ENCODE results near the gene KIF2C.
"Not testable (repeated sequence)": the region's sequence is repeated elsewhere in the genome, so short reads cannot be mapped to it uniquely, and the experiment has no call there.

The KIF2C gene

DNA sequence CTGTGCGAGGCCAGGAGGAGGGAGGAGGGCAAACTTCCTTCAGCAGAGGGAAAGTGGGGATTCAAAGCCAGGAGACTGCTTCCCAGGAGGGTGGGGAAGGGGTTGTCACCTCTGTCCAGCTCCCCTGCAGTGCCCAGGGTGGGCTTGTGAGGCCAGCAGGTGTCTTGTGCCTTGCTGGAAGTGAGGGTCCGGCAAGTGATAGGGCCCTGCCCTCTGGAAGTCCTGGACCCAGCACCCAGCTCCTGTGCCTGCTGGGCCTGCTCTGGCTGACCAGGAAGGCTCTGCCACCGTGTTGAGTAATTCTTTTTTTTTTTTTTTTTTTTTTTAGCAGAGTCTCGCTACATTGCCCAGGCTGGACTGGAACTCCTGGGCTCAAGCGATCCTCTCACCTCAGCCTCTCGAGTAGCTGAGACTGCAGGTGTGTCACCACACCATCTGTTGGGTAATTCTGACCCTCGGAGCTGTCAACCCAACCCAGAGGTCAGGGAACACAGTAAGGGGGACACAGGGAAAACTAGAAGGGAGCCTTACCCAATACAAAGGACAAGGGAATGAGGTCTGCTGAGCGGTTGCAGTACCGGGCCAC lies 47.3 kb downstream of the KIF2C start:
- no peak overlapping the region for H3K4me3 ChIP-seq (ENCODE audit: low read length)
- DNase-seq (ENCODE audit: low read depth, low spot score): no peak

DNA sequence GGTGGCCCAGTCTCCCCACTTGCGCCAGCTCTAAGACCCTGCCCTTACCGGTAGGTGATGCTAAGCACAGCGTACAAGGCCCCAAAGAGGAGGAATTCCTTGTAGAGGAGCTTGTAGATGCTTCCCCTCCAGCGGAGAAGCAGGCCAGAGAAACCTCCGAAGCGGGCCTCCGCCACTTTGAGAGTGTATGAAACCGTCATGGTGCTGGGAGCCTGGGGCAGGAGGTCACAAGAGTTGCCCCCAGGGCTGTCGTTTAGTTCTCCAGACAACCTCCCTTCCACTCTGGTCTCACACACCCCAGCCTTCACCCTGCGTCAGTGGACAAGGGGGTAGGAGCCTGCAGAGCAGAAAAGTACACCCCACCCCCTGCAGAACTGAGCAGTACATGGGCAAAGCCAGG lies 47.9 kb downstream of the KIF2C start:
- DNase-seq (ENCODE audit: low read depth, low spot score): no peak
- no peak overlapping the region for H3K4me3 ChIP-seq (ENCODE audit: low read length)

DNA sequence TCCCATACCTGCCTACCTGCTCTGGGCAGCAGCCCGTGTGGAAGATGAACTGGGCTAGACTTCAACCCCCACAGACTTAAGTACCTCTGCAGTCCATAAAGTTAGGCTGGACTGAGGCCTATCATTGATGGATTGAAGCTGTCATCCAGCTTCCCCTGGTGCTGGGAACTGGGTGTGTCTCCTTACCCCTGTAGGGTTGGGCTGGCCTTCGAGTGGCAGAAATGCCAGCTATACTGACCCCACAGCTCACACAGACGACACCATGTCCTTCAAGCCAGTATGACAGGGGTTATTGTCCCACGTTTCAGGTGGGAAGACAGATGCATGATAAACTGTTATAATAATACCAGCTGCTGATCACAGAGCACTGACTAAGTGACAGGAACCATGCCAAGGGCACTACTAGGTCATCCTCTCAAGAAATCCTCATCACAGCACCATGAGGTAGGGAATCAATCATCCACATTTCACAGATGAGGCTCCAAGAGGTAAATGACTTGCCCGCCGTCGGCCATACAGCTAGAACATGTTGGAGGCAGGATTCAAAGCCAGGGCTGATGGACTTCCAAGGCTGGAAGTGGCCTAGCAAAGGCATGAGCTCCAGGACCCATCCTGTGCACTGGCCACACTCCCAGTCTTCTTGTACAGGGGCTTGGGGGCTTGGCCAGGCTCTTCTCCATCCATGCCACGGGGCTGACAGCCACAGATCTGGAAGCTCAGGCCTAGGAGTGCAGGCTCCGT lies 48.7 kb downstream of the KIF2C start, which contains the start of gene BEST4:
Gene BEST4 (minus strand): TSS at position 51 of the 741 bp plus-strand sequence. CDS start 465 bp downstream, outside the sequence.
- DNase-seq (ENCODE audit: low read depth, low spot score): no peak
- no peak within 1 kb of the TSS for H3K4me3 ChIP-seq (ENCODE audit: low read length)

- no peak for DNase-seq (ENCODE audit: low read depth, low spot score)
- H3K4me3 ChIP-seq (ENCODE audit: low read length): no peak overlapping the region
Measured at GRCh38 chr1:44790968-44791801, 51.5 kb downstream of the KIF2C start.

DNA sequence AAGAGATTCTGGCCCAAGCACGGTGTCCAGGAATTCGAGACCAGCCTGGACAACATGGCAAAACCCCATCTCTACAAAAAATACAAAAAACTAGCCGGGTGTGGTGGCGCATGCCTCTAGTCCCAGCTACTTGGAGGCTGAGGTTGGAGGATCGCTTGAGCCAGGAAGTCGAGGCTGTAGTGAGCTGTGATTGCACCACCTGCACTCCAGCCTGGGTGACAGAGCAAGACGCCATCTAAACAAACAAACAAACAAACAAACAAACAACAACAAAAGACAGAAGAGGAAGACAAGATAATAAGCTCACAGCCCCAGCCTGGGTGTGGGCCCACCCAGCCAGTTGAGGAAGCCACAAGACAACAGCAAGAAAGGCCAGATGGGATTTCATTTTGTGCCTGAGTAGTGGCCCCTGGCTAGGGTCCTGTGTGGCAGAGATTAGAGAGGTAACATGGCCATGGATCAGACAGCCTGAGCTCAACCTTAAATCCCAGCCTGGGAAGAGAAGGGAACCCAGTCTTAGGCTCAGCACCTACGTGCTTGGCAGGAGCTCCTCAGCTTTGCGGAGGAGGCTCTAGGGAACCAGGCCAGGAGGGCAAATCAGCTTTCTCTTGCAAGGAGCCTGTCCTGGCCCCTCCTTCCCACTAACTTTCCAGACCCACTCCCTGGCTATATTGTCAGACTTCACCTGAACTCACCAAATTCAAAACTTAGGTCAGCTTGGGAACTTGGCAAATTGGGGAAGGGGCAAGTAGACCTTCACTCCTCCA lies 53.3 kb downstream of the KIF2C start:
- no peak for DNase-seq (ENCODE audit: low read depth, low spot score)
- no peak overlapping the region for H3K4me3 ChIP-seq (ENCODE audit: low read length)

DNA sequence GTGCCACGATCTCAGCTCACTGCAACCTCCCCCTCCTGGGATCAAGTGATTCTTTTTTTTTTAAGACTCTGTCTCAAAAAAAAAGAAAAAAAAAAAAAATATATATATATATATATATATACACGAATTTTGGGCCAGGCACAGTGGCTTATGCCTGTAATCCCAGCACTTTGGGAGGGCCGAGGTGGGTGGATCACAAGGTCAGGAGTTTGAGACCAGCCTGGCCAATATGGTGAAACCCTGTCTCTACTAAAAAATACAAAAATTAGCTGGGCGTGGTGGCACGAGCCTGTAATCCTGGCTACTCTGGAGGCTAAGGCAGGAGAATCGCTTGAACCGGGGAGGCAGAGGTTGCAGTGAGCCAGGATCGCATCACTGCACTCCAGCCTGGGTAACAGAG lies 58.2 kb downstream of the KIF2C start:
- DNase-seq (ENCODE audit: low read depth, low spot score); H3K4me3 ChIP-seq (ENCODE audit: low read length): not testable (repeated sequence)

- no peak overlapping the region for H3K4me3 ChIP-seq (ENCODE audit: low read length)
- no peak for DNase-seq (ENCODE audit: low read depth, low spot score)
Measured at GRCh38 chr1:44798481-44799365, 59.1 kb downstream of the KIF2C start.

DNA sequence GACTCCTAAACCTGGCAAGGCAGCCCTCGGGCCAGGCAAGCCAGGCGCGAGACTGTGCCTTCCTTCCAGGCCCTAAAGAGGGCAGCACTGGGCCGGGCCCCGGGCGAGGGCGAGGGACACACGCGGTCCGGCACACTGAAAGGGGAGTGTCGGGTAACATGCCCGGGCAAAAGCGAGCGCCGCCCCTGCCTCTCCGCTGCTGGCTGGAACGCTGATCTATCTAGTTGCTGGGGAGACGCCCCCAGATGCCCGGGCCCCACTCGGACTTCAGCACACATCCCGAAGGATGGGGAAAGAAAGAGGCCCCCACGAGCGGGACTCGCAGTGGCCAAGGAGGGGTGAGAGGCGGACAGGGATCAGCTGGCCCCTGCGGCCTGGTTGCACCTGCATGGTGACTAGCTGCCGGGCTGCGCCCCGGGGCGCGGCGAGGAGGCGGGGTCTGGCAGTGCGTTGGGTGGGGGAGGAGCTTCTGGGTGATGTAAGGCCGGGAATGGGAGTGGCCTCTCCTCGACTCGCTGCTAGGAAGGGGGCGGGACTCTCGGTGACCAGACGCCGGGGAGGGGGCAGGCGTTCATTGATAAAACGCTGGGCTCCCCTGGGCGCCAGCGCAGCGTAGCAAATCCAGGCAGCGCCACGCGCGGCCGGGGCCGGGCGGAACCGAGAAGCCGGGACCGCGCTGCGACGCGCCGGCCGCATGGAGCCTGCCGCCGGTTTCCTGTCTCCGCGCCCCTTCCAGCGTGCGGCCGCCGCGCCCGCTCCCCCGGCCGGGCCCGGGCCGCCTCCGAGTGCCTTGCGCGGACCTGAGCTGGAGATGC lies 60.3 kb downstream of the KIF2C start, which contains the start of gene PLK3:
Gene PLK3 (plus strand): TSS at position 608 of the 815 bp plus-strand sequence. CDS start 87 bp downstream, at position 695.
- peak within 1 kb of the TSS; percentile 65 for H3K4me3 ChIP-seq (ENCODE audit: low read length)
- DNase-seq (ENCODE audit: low read depth, low spot score): peak; percentile 95

GRCh38 chr1:44801491-44802305 lies 62.1 kb downstream of the KIF2C start:
- H3K4me3 ChIP-seq (ENCODE audit: low read length): no peak overlapping the region
- DNase-seq (ENCODE audit: low read depth, low spot score): no peak

DNA sequence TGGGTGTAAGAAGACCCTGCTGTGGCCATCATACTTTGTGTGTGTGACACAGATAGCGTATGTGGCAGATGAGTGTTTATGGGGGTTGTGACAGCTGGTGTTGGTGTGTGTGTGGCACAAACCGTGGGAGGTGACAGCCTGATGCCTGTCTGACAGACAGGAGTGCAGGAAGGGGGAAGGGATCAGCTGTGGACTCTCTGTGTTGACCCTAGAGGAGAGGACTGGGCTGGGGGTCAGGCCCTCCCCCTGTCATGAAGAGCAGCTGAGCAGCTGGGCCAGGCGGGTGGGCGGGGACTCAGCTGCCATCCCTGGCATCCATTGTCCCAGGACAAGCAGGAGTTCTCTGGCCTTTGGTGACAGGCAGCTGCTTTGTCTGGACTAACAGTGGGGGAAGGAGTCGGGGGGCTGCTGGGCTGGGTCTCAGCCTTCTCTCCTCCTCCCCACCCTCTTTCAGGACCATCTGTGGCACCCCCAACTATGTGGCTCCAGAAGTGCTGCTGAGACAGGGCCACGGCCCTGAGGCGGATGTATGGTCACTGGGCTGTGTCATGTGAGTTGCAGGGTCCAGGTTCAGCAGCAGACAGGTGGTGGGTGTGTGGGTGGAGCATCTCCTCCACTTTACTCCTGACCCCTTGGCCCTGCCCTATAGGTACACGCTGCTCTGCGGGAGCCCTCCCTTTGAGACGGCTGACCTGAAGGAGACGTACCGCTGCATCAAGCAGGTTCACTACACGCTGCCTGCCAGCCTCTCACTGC lies 62.8 kb downstream of the KIF2C start:
- DNase-seq (ENCODE audit: low read depth, low spot score): no peak
- H3K4me3 ChIP-seq (ENCODE audit: low read length): no peak overlapping the region

- no peak for DNase-seq (ENCODE audit: low read depth, low spot score)
- no peak overlapping the region for H3K4me3 ChIP-seq (ENCODE audit: low read length)
Measured at GRCh38 chr1:44803062-44803311, 63.4 kb downstream of the KIF2C start.

GRCh38 chr1:44803312-44804095 lies 63.9 kb downstream of the KIF2C start:
- no peak overlapping the region for H3K4me3 ChIP-seq (ENCODE audit: low read length)
- no peak for DNase-seq (ENCODE audit: low read depth, low spot score)

DNA sequence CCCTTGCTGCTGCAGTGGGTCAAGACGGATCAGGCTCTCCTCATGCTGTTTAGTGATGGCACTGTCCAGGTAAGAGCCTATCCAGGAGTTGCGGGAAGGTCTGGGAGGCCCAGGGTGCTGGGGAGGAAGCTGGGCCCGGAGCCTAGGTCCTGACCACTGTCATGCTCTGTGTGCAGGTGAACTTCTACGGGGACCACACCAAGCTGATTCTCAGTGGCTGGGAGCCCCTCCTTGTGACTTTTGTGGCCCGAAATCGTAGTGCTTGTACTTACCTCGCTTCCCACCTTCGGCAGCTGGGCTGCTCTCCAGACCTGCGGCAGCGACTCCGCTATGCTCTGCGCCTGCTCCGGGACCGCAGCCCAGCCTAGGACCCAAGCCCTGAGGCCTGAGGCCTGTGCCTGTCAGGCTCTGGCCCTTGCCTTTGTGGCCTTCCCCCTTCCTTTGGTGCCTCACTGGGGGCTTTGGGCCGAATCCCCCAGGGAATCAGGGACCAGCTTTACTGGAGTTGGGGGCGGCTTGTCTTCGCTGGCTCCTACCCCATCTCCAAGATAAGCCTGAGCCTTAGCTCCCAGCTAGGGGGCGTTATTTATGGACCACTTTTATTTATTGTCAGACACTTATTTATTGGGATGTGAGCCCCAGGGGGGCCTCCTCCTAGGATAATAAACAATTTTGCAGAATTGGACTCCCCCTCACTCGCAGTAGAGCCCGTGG lies 65.8 kb downstream of the KIF2C start:
- no peak for DNase-seq (ENCODE audit: low read depth, low spot score)
- H3K4me3 ChIP-seq (ENCODE audit: low read length): no peak overlapping the region

DNA sequence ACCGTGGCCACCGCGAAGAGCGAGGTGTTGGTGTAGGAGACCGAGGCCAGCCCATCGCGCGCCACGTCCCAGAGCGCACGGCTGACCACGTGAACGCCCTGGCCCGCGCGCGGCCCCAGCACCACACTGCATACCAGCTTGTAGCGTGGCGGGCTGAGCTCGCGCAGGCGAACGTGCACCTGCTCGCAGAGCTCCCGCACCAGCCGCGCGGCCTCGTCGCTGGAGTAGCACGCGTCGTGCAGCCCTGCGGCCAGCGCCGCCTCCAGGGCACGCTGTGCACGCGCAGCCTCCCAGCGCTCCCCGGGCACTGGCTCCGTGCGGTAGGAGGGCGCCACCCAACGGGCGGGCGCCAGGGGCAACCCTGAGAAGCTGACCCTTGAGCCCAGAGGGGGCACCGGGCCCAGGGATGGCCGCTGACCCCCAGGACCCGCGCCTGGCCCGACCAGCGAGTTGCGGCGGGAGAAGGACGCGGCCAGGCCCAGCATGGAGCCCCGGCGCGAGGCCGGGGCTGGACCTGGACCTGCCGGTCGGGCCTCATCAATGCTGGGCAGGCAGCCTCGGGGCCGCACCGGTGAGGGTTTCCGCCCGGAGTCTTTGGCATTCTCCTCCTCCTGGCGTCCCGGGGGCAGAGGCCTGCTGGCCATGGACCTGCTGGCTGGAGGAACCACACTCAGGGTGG lies 66.5 kb downstream of the KIF2C start:
- no peak for DNase-seq (ENCODE audit: low read depth, low spot score)

More for the DNA sequence above, 66.5 kb downstream of the KIF2C start:
- H3K4me3 ChIP-seq (ENCODE audit: low read length): no peak overlapping the region
